ENCODE results near the gene CABLES1. TPM values are rescaled to one million over a fixed set of nuclear protein-coding genes. Genes with fewer than 3 reads are reported as not detected.
"Not testable (repeated sequence)": the region's sequence is repeated elsewhere in the genome, so short reads cannot be mapped to it uniquely, and the experiment has no call there.

CABLES1 gene
- total RNA-seq, 2 experiments from 2014 or later: 3.7 to 3.8 TPM

DNA sequence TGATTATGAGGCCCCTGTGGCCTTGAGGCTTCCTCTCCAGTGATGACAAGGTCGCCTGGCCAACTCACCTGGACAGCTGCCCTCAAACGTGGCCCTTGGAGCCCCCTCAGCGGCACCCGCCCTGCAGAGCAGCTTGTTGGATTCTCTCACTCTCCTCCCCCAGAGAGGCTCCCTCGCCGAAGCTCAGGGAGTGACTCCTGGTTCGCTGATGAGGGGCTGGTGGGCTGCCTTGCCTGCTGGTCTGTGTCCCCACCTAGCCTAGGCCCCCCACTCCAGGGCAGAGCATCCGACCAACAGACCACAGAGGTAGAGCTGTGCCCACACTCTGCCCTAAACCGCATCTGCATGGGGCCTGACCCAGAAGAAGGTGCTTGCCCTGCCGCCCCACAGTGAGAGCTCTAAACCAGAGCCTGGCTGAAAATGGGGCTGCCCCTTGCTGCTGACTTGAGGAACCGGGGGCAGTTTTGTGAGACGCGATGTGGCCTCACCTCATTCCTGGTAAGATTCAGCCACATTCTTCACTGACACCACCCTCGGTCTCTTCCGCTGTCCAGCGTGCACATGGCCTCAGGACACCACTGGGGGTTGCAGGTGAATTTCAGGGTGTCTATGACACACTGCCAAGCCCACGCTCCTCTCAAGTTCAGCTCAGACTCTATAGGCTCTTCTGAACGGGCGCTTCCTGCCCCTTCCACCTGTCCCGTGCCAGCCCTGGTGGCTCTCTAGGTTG is 131.6 kb downstream of the CABLES1 start:
- no peak for ATAC-seq
- ChIA-PET POLR2A (no interaction called here), CTCF (interaction anchor here (0.6 kb wide), 1 partner anchor 95 kb away, joined by 4 read pairs; no protein-coding TSS in a partner anchor)
- intact Hi-C loops (cut with DNase I, micrococcal nuclease): no loop called here
- Mint-ChIP-seq H3K27me3 (no peaks in the 10 kb centered on the region), H3K27ac (no peak overlapping the region), H3K4me1 (peaks cover 19% of the 10 kb centered on the region), H3K9me3 (ENCODE audit: low read depth) (peaks cover 22% of the 10 kb centered on the region), H3K36me3 (ENCODE audit: low read depth) (peaks cover 18% of the 10 kb centered on the region), H3K4me3 (no peak overlapping the region)
- no peak for DNase-seq

DNA sequence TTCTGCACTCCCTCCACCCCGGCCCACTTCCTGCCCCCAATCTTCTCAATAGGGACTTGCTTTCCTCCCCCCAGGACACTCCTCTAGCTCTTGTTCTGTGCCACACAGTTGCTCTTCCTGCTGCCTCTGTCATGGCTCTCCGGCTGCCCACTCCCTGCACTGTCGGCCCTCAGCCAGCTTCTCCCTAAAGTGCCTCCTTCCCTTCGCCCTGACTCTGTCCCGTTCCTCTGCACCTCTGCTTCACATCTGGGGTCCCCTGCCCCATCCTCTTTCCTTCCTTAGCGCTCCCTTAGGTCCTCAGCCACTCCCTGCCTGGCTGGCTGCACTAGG is 132.1 kb downstream of the CABLES1 start:
- Mint-ChIP-seq H3K27ac (no peak overlapping the region), H3K36me3 (ENCODE audit: low read depth) (peaks cover 18% of the 10 kb centered on the region), H3K4me3 (no peak overlapping the region), H3K27me3 (no peaks in the 10 kb centered on the region), H3K4me1 (peaks cover 19% of the 10 kb centered on the region), H3K9me3 (ENCODE audit: low read depth) (peaks cover 22% of the 10 kb centered on the region)
- DNase-seq (no peak), ATAC-seq (no peak)
- intact Hi-C loops (cut with DNase I, micrococcal nuclease): no loop called here
- POLR2A ChIA-PET: no interaction called here
- CTCF ChIA-PET: no interaction called here

DNA sequence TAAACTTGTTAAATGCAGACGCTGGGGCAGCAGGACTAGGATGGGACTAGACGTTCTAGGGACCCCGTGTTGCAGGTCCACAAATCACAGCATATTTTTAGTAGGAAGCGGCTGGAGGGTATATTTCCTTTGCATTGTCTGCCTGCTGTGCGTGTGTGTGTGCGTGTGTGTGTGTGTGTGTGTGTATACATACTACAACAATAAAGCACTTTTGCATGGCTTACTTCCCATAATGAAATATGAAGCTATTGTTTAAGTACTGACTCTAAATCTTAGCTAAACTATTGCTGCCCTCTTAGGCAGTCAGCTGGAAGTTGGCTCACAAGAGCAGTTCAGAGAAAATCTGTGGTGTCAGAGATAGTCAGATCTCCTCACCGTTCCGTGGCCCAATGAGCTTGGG is 133.4 kb downstream of the CABLES1 start:
- Mint-ChIP-seq H3K9me3 (ENCODE audit: low read depth) (peaks cover 22% of the 10 kb centered on the region), H3K27ac (no peak overlapping the region), H3K36me3 (ENCODE audit: low read depth) (peaks cover 18% of the 10 kb centered on the region), H3K4me1 (peaks cover 19% of the 10 kb centered on the region), H3K27me3 (no peaks in the 10 kb centered on the region), H3K4me3 (no peak overlapping the region)
- no peak for DNase-seq
- ChIA-PET CTCF (interaction anchor here (0.6 to 1.1 kb wide), 5 partner anchors 8 to 523 kb away, joined by 3 to 4 read pairs (median 3); no protein-coding TSS in a partner anchor), POLR2A (interaction anchor here (0.6 kb wide), 1 partner anchor 14 kb away, joined by 3 read pairs; no protein-coding TSS in a partner anchor)
- intact Hi-C loops (cut with DNase I, micrococcal nuclease): no loop called here
- no peak for ATAC-seq

DNA sequence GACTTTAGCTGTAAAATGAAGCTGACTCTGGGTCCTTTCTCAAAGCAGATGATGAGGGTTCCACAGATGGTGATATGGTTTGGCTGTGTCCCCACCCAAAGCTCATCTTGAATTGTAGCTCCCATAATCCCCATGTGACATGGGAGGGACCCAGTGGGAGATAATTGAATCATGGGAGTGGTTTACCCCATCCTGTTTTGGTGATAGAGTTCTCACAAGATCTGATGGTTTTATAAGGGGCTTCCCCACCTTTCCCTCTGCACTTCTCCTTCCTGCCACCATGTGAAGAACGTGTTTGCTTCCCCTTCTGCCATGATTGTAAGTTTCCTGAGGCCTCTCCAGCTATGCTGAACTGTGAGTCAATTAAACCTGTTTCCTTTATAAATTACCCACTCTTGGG is 133.8 kb downstream of the CABLES1 start:
- POLR2A ChIA-PET: interaction anchor here (0.6 kb wide), 1 partner anchor 14 kb away, joined by 3 read pairs; no protein-coding TSS in a partner anchor
- Mint-ChIP-seq H3K36me3 (ENCODE audit: low read depth) (peaks cover 18% of the 10 kb centered on the region), H3K9me3 (ENCODE audit: low read depth) (peaks cover 22% of the 10 kb centered on the region), H3K4me1 (peaks cover 19% of the 10 kb centered on the region)
- H3K27ac Mint-ChIP-seq; intact Hi-C loops (cut with DNase I, micrococcal nuclease); DNase-seq; H3K27me3 Mint-ChIP-seq; H3K4me3 Mint-ChIP-seq: not testable (repeated sequence)
- peak; percentile 72 for ATAC-seq
- CTCF ChIA-PET: interaction anchor here (0.6 to 1.1 kb wide), 5 partner anchors 9 to 522 kb away, joined by 3 to 4 read pairs (median 3); no protein-coding TSS in a partner anchor

DNA sequence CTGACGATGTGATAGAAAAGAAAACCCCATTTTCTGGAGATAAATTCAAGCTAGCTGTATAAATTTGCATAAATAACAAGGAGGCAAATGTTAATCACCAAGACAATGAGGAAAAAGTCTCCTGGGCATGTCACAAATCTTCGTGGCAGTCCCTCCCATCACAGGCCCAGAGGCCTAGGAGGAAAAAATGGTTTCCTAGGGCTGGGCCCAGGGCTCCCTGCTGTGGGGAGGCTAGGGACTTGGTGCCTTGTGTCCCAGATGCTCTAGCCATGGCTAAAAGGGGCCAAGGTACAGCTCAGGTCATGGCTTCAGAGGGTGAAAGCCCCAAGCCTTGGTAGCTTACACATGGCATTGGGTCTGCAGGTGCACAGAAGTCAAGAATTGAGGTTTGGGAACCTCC is 134.6 kb downstream of the CABLES1 start:
- peaks cover 22% of the 10 kb centered on the region for H3K9me3 Mint-ChIP-seq (ENCODE audit: low read depth)
- intact Hi-C loops (cut with DNase I, micrococcal nuclease): no loop called here
- ATAC-seq (no peak), DNase-seq (no peak)
- peaks cover 18% of the 10 kb centered on the region for H3K36me3 Mint-ChIP-seq (ENCODE audit: low read depth)
- H3K4me3 Mint-ChIP-seq: no peak overlapping the region
- ChIA-PET POLR2A (no interaction called here), CTCF (no interaction called here)
- H3K4me1 Mint-ChIP-seq: peaks cover 19% of the 10 kb centered on the region
- H3K27me3 Mint-ChIP-seq: peaks cover 2% of the 10 kb centered on the region
- H3K27ac Mint-ChIP-seq: no peak overlapping the region

DNA sequence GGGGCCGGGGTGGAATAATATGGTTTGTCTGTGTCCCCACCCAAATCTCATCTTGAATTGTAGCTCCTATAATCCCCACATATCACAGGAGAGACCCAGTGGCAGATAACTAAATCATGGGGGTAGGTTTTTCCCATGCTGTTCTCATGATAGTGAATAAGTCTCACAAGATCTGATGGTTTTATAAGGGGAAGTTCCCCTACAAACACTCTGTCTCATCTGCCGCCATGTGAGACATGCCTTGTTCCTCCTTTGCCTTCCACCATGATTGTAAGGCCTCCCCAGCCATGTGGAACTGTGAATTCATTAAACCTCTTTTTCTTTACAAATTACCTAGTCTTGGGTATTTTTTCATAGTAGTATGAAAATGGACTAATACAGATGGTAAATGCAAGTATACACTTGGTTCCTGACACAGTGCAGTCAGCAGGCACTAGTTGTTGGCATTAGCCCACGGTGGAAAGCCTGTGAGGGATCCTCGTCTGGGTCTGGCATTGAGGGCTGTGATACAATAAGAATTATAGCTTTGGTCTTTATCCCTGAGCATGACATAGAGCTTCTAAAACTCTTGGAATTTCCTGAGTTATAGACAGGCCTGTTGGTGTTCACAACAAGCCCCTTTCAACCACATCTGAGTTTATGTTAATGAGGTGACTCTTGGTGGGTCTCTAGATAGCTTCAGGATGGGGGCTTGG is 135.8 kb downstream of the CABLES1 start:
- DNase-seq: no peak
- no peak for ATAC-seq
- Mint-ChIP-seq H3K27ac (no peak overlapping the region), H3K4me1 (peaks cover 19% of the 10 kb centered on the region), H3K27me3 (peaks cover 2% of the 10 kb centered on the region), H3K36me3 (ENCODE audit: low read depth) (peaks cover 18% of the 10 kb centered on the region), H3K9me3 (ENCODE audit: low read depth) (peaks cover 22% of the 10 kb centered on the region), H3K4me3 (no peak overlapping the region)
- CTCF ChIA-PET: interaction anchor here (0.6 to 0.8 kb wide), 3 partner anchors 14 to 96 kb away, joined by 3 read pairs; no protein-coding TSS in a partner anchor
- intact Hi-C loops (cut with DNase I, micrococcal nuclease): no loop called here
- POLR2A ChIA-PET: no interaction called here

DNA sequence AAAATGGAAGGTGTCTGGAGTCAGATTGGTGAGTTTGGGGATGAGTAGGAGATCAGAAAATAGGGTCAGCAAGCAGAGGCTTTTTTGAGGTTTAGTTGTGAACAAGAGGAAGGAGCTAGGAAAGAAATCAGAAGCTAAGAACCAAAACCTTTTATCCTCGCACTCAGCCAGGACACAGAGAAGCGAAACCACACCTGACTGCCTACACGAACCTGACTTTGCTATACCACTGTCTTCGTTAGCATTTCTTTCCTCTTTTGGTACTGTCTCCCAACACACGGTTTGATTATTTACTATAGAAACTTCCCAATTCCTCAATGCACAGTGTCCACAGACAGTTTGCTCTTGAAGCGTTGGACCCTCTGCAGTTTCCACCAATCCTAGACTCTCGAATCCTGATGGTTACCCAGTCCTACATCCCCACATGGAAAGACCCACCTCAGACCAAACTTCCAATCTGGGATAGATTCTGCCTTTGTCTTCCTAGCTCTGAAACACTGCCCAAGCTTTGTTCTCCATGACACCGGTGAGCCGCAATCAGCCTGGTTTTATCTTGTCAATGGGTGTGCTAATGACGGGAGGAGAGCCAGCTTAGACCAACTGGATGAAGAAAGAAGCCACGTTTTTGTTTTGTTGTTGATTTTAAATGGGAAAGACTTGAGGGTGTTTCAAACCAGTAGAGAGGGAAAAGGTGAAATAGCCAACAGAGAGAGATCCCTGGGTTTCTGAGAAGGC is 137.4 kb downstream of the CABLES1 start:
- ATAC-seq: no peak
- CTCF ChIA-PET: interaction anchor here (1.3 kb wide), 1 partner anchor 11 kb away, joined by 5 read pairs; no protein-coding TSS in a partner anchor
- Mint-ChIP-seq H3K9me3 (ENCODE audit: low read depth) (peaks cover 27% of the 10 kb centered on the region), H3K27me3 (peaks cover 2% of the 10 kb centered on the region), H3K27ac (no peak overlapping the region), H3K36me3 (ENCODE audit: low read depth) (peaks cover 26% of the 10 kb centered on the region), H3K4me1 (peaks cover 11% of the 10 kb centered on the region), H3K4me3 (no peak overlapping the region)
- POLR2A ChIA-PET: no interaction called here
- intact Hi-C loops (cut with DNase I, micrococcal nuclease): no loop called here
- no peak for DNase-seq

DNA sequence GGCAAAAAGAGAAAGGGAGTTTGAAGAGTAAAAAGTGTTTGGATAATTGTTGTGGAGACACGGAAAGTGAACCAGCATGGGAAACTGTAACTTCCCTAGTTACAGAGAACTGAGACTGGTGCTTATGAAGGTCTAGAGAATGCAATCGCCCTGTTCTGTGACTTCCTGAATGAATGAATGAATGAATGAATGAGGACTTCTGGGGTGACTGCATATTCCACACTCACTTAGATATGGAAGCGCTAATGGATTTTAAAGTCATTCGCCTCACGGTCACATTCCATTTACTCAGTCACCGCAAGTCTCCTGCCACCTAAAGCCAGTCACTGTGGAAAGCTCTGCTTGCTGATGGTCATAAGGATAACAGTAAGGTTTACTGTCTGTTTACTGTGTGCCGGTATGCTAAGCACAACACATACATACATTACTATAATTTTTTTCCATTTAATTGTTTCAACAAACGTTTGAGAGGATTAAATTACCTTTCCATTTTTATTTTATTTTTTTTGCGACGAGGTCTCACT is 138.2 kb downstream of the CABLES1 start:
- intact Hi-C loops (cut with DNase I, micrococcal nuclease): no loop called here
- Mint-ChIP-seq H3K9me3 (ENCODE audit: low read depth) (peaks cover 29% of the 10 kb centered on the region), H3K27me3 (peaks cover 2% of the 10 kb centered on the region), H3K4me3 (no peak overlapping the region), H3K36me3 (ENCODE audit: low read depth) (peaks cover 27% of the 10 kb centered on the region), H3K27ac (no peak overlapping the region), H3K4me1 (peaks cover 8% of the 10 kb centered on the region)
- CTCF ChIA-PET: interaction anchor here (0.6 kb wide), 1 partner anchor 252 kb away, joined by 4 read pairs; no protein-coding TSS in a partner anchor
- POLR2A ChIA-PET: no interaction called here
- DNase-seq (no peak), ATAC-seq (no peak)

DNA sequence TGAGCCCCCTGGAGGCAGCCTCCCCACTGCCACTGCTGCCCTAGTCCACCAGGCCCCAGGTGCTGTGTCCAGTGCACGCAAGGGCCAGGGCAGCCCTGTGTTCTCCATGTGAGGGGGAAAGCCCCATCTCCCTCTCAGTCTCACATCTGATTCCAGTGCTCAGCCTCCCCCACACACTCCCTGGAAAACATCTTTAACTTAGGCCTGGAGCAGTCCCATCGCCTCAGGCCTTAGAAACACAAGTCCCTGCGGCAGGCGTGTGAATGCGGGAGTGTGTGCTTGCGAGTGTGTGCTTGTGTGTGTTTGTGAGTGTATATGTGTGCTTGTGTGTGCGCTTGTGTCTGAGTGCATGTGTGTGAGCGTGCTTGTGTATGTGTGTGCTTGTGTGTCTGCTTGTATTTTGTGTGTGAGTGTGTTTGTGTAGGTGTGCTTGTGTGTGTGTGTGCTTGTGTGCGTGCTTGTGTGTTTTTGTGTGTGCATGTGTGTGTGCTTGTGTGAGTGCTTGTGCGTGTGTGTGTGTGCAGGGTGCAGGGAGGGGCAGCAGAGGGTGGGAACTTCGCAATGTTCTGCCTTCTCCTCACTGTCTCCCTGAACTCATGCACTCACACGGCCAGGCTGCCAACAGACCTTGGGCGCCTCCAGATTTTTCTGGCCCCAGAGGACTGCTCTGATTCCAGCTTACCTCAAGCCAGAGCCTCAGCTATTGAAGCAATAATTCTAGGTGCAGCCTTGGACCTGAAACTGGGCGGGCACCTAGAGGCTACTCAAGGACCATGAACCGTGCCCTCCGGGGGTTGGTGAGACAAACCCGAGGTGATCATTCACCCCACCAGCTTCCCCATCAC is 139.6 kb downstream of the CABLES1 start:
- Mint-ChIP-seq H3K27me3 (peaks cover 2% of the 10 kb centered on the region), H3K4me3 (no peak overlapping the region), H3K27ac (no peak overlapping the region), H3K9me3 (ENCODE audit: low read depth) (peaks cover 20% of the 10 kb centered on the region), H3K36me3 (ENCODE audit: low read depth) (peaks cover 18% of the 10 kb centered on the region), H3K4me1 (no peaks in the 10 kb centered on the region)
- POLR2A ChIA-PET: no interaction called here
- CTCF ChIA-PET: no interaction called here
- ATAC-seq: no peak
- intact Hi-C loops (cut with DNase I, micrococcal nuclease): no loop called here
- DNase-seq: no peak

DNA sequence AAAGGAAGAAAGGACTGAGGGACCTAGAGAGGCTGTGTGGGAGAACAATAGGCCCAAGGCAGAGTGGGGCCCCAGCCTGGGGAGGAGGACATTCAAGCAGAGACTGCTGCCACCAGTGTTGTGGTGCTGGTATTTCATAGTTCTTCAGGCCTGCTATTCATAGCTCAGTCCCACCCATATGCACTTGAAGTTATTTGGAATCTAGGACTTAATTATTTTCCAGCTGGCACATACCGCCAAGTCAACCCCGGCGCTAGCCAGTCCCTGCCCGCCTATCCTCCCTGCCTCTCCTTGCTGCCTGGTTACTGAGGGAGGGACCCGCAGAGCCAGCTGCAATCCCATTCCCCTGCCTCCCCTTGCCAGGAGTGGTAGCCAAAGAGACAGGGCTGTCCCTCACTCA is 141.2 kb downstream of the CABLES1 start:
- intact Hi-C loops (cut with DNase I, micrococcal nuclease): no loop called here
- no peaks in the 10 kb centered on the region for H3K4me1 Mint-ChIP-seq
- peaks cover 2% of the 10 kb centered on the region for H3K27me3 Mint-ChIP-seq
- H3K4me3 Mint-ChIP-seq: no peak overlapping the region
- CTCF ChIA-PET: interaction anchor here (0.5 kb wide), 1 partner anchor 129 kb away, joined by 3 read pairs; no protein-coding TSS in a partner anchor
- peaks cover 10% of the 10 kb centered on the region for H3K9me3 Mint-ChIP-seq (ENCODE audit: low read depth)
- ATAC-seq: no peak
- no peak overlapping the region for H3K27ac Mint-ChIP-seq
- POLR2A ChIA-PET: no interaction called here
- H3K36me3 Mint-ChIP-seq (ENCODE audit: low read depth): peaks cover 9% of the 10 kb centered on the region
- no peak for DNase-seq

DNA sequence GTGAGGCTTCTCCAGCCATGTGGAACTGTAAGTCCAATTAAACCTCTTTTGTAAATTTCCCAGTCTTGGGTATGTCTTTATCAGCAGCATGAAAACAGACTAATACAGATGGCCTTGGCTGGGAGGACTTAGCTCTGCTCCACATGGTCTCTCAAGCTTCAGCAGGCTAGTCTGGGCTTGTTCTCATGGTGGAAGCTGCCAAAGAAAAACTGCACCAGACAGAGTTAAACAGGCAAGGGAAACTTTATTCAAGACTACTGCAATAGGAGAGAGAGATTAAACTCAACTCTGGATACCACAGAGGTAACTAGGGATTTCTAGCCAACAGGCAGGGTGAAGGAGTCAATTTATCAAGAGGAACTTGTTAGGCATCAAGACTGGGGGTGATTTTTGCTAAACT is 142.1 kb downstream of the CABLES1 start:
- ATAC-seq: no peak
- H3K27ac Mint-ChIP-seq: no peak overlapping the region

More for the DNA sequence above, 142.1 kb downstream of the CABLES1 start:
- POLR2A ChIA-PET: no interaction called here
- Mint-ChIP-seq H3K4me3 (no peak overlapping the region), H3K4me1 (no peaks in the 10 kb centered on the region), H3K36me3 (ENCODE audit: low read depth) (peaks cover 9% of the 10 kb centered on the region), H3K9me3 (ENCODE audit: low read depth) (peaks cover 10% of the 10 kb centered on the region), H3K27me3 (peaks cover 2% of the 10 kb centered on the region)
- no peak for DNase-seq
- CTCF ChIA-PET: no interaction called here
- intact Hi-C loops (cut with DNase I, micrococcal nuclease): no loop called here
